Activated B cell treated with CpG ODN at 0.5 μM for 24 hours (primary cell): ENCODE data around the gene BTLA. TPM values are rescaled to one million over a fixed set of nuclear protein-coding genes. Genes with fewer than 3 reads are reported as not detected.

Source experiments
- ATAC-seq: fragments of 200-7000 bp; cut with Tn5 transposase; one replicate; pipeline ENCODE4 v1.10.0; 2021; ENCODE audit warnings: low read depth, mild to moderate bottlenecking, moderate library complexity
- CTCF ChIA-PET: fragments of 350-600 bp; sonication (Branson Sonifier 250); formaldehyde crosslinking; loops from one replicate; lab custom pipeline; 2021; ENCODE audit warnings: antibody characterized with exemption; lab: Charles Lee
- POLR2A ChIA-PET: fragments of 350-600 bp; sonication (Branson Sonifier 250); formaldehyde crosslinking; loops from one replicate; lab custom pipeline; 2021; ENCODE audit warnings: antibody characterized with exemption; lab: Charles Lee
- DNase-seq: peaks from one replicate; pipeline ENCODE4 v3.0.0; 2022
- H3K27ac Mint-ChIP-seq: one replicate; pipeline ENCODE4 v1.8.0; 2020; ENCODE audit warnings: mixed read lengths
- H3K27me3 Mint-ChIP-seq: one replicate; pipeline ENCODE4 v1.8.0; 2021; ENCODE audit warnings: mixed read lengths
- H3K36me3 Mint-ChIP-seq: one replicate; pipeline ENCODE4 v1.8.0; 2021; ENCODE audit warnings: low read depth, mixed read lengths
- H3K4me1 Mint-ChIP-seq: one replicate; pipeline ENCODE4 v1.8.0; 2021; ENCODE audit warnings: mixed read lengths
- H3K4me3 Mint-ChIP-seq: one replicate; pipeline ENCODE4 v1.8.0; 2020; ENCODE audit warnings: mild to moderate bottlenecking, mixed read lengths
- H3K9me3 Mint-ChIP-seq: one replicate; pipeline ENCODE4 v1.8.0; 2020; ENCODE audit warnings: mixed read lengths
- intact Hi-C: fragments of 100-400 bp; cut with micrococcal nuclease; formaldehyde crosslinking; loops from one replicate; pipeline ENCODE4 v1.15.1; 2024
- total RNA-seq: library from RNA; stranded (reverse); gene quantifications from 2 replicates; pipeline ENCODE4 v1.2.3, GENCODE V29; 2022
- TF ChIP-seq, protein P1 (sequence below): fragments of 200-600 bp; IDR thresholded peaks from one replicate; pipeline ENCODE4 v1.8.0; 2022; ENCODE audit warnings: antibody characterized with exemption, mild to moderate bottlenecking

Gene BTLA
- total RNA-seq, 1 donor from 2014 or later: 53.2 TPM

DNA sequence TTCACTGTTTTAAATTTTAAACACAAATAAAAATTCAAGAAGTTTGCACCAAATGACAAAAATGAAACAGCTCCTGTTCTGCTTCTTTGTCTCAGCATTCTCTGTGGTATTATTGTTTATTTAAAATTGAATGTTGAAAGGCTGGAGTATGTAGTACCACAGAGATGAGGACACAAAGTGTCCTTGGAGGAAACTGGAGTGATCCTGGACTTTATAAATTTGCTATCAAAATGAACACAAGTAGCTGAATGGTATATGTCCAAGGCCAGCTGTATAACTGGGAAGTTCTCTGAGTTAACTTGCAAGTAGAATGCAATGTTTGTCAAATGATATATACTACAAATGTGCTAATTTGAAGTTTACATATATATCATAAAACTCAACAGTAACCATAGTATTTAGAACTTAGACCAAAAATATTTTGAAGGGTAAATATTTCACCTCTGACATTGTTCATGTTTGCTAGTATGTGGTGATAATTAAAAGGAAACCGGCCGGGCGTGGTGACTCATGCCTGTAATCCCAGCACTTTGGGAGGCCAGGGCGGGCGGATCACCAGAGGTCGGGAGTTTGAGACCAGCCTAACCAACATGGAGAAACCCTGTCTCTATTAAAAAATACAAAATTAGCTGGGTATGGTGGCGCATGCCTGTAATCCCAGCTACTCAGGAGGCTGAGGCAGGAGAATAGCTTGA is 12.3 kb downstream of the BTLA start:
- H3K9me3 Mint-ChIP-seq: no peaks in the 10 kb centered on the region
- H3K4me3 Mint-ChIP-seq: no peak overlapping the region
- CTCF ChIA-PET: no interaction called here
- intact Hi-C loops: no loop called here
- H3K36me3 Mint-ChIP-seq: peaks cover 60% of the 10 kb centered on the region
- ATAC-seq (no peak), DNase-seq (no peak)
- no peaks in the 10 kb centered on the region for H3K27me3 Mint-ChIP-seq
- peaks cover 77% of the 10 kb centered on the region for H3K4me1 Mint-ChIP-seq
- peak overlapping the region; percentile 84 for H3K27ac Mint-ChIP-seq
- TF ChIP-seq, protein P1, sequence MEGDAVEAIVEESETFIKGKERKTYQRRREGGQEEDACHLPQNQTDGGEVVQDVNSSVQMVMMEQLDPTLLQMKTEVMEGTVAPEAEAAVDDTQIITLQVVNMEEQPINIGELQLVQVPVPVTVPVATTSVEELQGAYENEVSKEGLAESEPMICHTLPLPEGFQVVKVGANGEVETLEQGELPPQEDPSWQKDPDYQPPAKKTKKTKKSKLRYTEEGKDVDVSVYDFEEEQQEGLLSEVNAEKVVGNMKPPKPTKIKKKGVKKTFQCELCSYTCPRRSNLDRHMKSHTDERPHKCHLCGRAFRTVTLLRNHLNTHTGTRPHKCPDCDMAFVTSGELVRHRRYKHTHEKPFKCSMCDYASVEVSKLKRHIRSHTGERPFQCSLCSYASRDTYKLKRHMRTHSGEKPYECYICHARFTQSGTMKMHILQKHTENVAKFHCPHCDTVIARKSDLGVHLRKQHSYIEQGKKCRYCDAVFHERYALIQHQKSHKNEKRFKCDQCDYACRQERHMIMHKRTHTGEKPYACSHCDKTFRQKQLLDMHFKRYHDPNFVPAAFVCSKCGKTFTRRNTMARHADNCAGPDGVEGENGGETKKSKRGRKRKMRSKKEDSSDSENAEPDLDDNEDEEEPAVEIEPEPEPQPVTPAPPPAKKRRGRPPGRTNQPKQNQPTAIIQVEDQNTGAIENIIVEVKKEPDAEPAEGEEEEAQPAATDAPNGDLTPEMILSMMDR: no peak
- POLR2A ChIA-PET: interaction anchor here (0.7 to 1.5 kb wide), 2 partner anchors 12 to 375 kb away, joined by 3 to 5 read pairs; no protein-coding TSS in a partner anchor

DNA sequence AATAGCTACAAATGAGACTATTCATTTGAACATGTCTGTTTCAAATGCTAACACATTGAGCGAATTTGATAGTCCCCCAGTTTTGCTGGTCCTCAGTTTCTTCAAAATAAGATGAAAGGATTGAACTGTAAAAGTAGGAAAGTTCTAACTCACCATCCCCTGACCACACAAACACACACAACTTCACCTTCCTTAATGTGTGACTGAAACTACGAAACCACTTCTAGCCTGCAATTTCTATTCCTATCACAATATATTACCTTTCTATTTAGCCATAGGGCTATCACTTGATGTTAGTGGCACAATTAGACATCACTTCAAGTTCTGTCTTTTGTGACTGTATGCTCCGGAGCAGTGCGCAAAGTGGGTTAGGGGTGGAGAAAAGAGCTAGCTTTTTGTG is 14.9 kb downstream of the BTLA start:
- ATAC-seq (no peak), DNase-seq (no peak)
- peak overlapping the region; percentile 90 for H3K27ac Mint-ChIP-seq
- H3K27me3 Mint-ChIP-seq: no peaks in the 10 kb centered on the region
- H3K36me3 Mint-ChIP-seq: peaks cover 62% of the 10 kb centered on the region
- H3K4me3 Mint-ChIP-seq: no peak overlapping the region
- ChIA-PET POLR2A (interaction anchor here (1.4 to 3.1 kb wide), 4 partner anchors 9 to 150 kb away, joined by 3 to 20 read pairs (median 6); partner anchors contain the start of gene BTLA), CTCF (interaction anchor here (1.0 kb wide), 1 partner anchor 93 kb away, joined by 3 read pairs; no protein-coding TSS in a partner anchor)
- H3K9me3 Mint-ChIP-seq: peaks cover 6% of the 10 kb centered on the region
- peaks cover 79% of the 10 kb centered on the region for H3K4me1 Mint-ChIP-seq
- intact Hi-C loops: no loop called here
- TF ChIP-seq, protein P1: no peak

DNA sequence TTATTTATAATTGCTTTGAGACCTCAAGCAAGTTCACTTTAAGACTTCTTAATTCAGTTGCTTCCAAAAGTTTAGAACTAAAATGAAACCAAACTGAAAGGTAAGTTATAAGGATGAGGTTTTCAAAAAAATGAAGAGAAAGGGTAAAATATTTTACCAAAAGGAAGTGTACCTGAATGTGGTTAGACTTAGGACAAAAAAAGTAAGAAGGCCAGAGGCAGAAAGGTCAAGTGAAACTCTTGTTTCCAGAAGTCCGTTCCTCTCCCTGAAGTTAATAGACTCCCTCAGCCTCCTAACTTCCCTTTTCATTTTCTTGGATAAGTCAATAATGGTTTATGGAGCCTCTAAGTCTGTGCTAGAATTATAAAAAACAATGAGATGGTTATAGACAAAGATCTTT is 16.6 kb downstream of the BTLA start:
- CTCF ChIA-PET: no interaction called here
- Mint-ChIP-seq H3K4me1 (peaks cover 77% of the 10 kb centered on the region), H3K4me3 (peak overlapping the region; percentile 54), H3K27me3 (no peaks in the 10 kb centered on the region), H3K36me3 (peaks cover 65% of the 10 kb centered on the region), H3K9me3 (peaks cover 6% of the 10 kb centered on the region), H3K27ac (peak overlapping the region; percentile 90)
- intact Hi-C loops: loop anchor here (1.0 to 2.0 kb wide), 4 partner anchors 8 to 16 kb away; partner anchors contain the start of gene BTLA
- DNase-seq (no peak), ATAC-seq (peak; percentile 18)
- POLR2A ChIA-PET: interaction anchor here (1.4 to 3.1 kb wide), 5 partner anchors 11 to 148 kb away, joined by 3 to 20 read pairs (median 6); partner anchors contain the start of gene BTLA
- TF ChIP-seq, protein P1: no peak

DNA sequence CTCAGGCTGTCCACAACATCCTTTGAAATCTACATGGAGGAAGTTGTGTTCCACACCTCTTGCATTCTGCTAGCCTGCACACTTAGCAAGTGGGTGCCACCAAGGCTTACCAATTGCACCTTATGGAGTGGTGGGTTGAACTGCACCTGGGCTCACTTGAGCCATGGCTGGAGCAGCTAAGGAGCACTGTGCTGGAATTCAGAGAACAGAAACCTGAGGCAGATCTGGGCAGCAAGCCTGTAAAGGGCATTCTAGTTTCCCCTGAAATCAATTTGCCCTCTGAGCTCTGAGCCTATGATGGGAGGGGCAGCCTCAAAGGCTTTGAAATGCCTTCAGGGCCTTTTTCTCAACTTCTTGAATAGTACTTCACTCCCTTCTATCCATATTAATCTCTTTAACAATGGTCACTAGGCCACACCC is 18.0 kb downstream of the BTLA start:
- no peaks in the 10 kb centered on the region for H3K27me3 Mint-ChIP-seq
- H3K4me1 Mint-ChIP-seq: peaks cover 74% of the 10 kb centered on the region
- POLR2A ChIA-PET: interaction anchor here (0.7 to 1.9 kb wide), 2 partner anchors 17 to 23 kb away, joined by 3 to 10 read pairs; no protein-coding TSS in a partner anchor
- peak overlapping the region; percentile 90 for H3K27ac Mint-ChIP-seq
- H3K36me3 Mint-ChIP-seq: peaks cover 70% of the 10 kb centered on the region
- CTCF ChIA-PET: no interaction called here
- ATAC-seq: peak; percentile 21
- peak overlapping the region; percentile 12 for H3K4me3 Mint-ChIP-seq
- no peak for DNase-seq
- TF ChIP-seq, protein P1: no peak
- peaks cover 6% of the 10 kb centered on the region for H3K9me3 Mint-ChIP-seq
- intact Hi-C loops: no loop called here

DNA sequence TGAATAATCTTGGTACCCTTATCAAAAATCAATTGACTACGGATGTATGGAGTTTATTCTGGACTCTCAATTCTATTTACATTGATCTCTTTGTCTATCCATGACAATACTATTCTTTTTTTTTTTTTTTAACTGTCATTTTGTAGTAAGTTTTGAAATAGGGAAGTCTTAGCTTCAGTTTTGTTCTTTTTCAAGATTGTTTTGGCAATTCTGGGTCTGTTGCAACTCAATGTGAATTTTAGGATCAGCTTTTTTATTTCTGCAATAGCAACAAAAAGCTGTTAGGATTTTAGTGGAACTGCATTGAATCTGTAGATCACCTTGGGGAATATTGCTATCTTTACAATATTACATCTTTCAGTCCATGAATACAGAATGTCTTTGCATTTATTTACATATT is 21.4 kb downstream of the BTLA start:
- H3K27ac Mint-ChIP-seq: peak overlapping the region; percentile 62
- ChIA-PET POLR2A (interaction anchor here (0.7 to 4.4 kb wide), 5 partner anchors 9 to 120 kb away, joined by 3 to 27 read pairs (median 4); partner anchors contain the start of gene BTLA), CTCF (interaction anchor here (1.1 kb wide), 1 partner anchor 22 kb away, joined by 4 read pairs; the partner anchor contains the start of gene BTLA)
- ATAC-seq (no peak), DNase-seq (no peak)
- H3K9me3 Mint-ChIP-seq: peaks cover 6% of the 10 kb centered on the region
- no peak overlapping the region for H3K4me3 Mint-ChIP-seq
- peaks cover 84% of the 10 kb centered on the region for H3K36me3 Mint-ChIP-seq
- H3K27me3 Mint-ChIP-seq: no peaks in the 10 kb centered on the region
- intact Hi-C loops: no loop called here
- TF ChIP-seq, protein P1: no peak
- H3K4me1 Mint-ChIP-seq: peaks cover 88% of the 10 kb centered on the region
